Neural crest cell (in vitro differentiated cells): ENCODE measurements around the gene GPR161. TPM values are rescaled to one million over a fixed set of nuclear protein-coding genes. Genes with fewer than 3 reads are reported as not detected.
"Not testable (repeated sequence)": the region's sequence is repeated elsewhere in the genome, so short reads cannot be mapped to it uniquely, and the experiment has no call there.

ENCODE experiments used
- DNase-seq: peaks from one replicate; pipeline ENCODE4 v3.0.0; 2021; ENCODE audit warnings: low read depth, mixed read lengths, low spot score
- H3K27ac Mint-ChIP-seq: one replicate; pipeline ENCODE4 v1.8.0; 2021; ENCODE audit warnings: mild to moderate bottlenecking, mixed read lengths; ENCODE audit not compliant: unreplicated experiment
- H3K27me3 Mint-ChIP-seq: 2 replicates; pipeline ENCODE4 v1.8.0; 2021; ENCODE audit warnings: low read depth, mild to moderate bottlenecking, mixed read lengths
- H3K36me3 Mint-ChIP-seq: 2 replicates; pipeline ENCODE4 v1.8.0; 2021; ENCODE audit warnings: low read depth, mild to moderate bottlenecking, mixed read lengths
- H3K4me1 Mint-ChIP-seq: 2 replicates; pipeline ENCODE4 v1.8.0; 2021; ENCODE audit warnings: mixed read lengths
- H3K4me3 Mint-ChIP-seq: one replicate; pipeline ENCODE4 v1.8.0; 2021; ENCODE audit warnings: mild to moderate bottlenecking, mixed read lengths
- H3K9me3 Mint-ChIP-seq: 2 replicates; pipeline ENCODE4 v1.8.0; 2021; ENCODE audit warnings: mixed read lengths
- CTCF ChIP-seq: fragments of 200-600 bp; sonication (generic); conservative IDR thresholded peaks from 2 replicates; pipeline ENCODE4 v1.5.0; 2021; ENCODE audit warnings: antibody characterized with exemption, mild to moderate bottlenecking
- long read RNA-seq: library from polyadenylated mRNA; unstranded; transcript quantifications from one replicate; pipeline ENCODE4 v2.0.0, GENCODE V29; 2020
- total RNA-seq: library from RNA; stranded (reverse); gene quantifications from 2 replicates; pipeline ENCODE4 v1.2.1, GENCODE V29; 2021

Gene GPR161
- total RNA-seq, result 47.7 and 48.7 TPM in 2 replicates
- long read RNA-seq, full-length matches to known transcripts, result 3 of 23 reads
- long read RNA-seq, partial matches to known transcripts, result 5 of 23 reads
- long read RNA-seq, other reads (novel, unspliced or antisense), result 15 of 23 reads

GRCh38 chr1:168136709-168137514 lies at the start of gene GPR161:
GPR161 (minus strand) TSS chr1:168136930; CDS start chr1:168104850, 32,080 bp downstream.
- H3K4me3 Mint-ChIP-seq, result peak within 1 kb of the TSS; percentile 96
- H3K36me3 Mint-ChIP-seq, result peaks cover 3% of the 10 kb centered on the region
- peaks cover 40% of the 10 kb centered on the region for H3K4me1 Mint-ChIP-seq
- no peaks in the 10 kb centered on the region for H3K27me3 Mint-ChIP-seq
- no peaks in the 10 kb centered on the region for H3K9me3 Mint-ChIP-seq
- H3K27ac Mint-ChIP-seq, result peak within 1 kb of the TSS; percentile 99
- peak; percentile 19 for TF ChIP-seq CTCF
- DNase-seq, result peak; percentile 61

- not testable (repeated sequence) for H3K36me3 Mint-ChIP-seq, H3K9me3 Mint-ChIP-seq, H3K27ac Mint-ChIP-seq, H3K4me1 Mint-ChIP-seq, DNase-seq, H3K27me3 Mint-ChIP-seq
- peak overlapping the region; percentile 64 for H3K4me3 Mint-ChIP-seq
Measured at GRCh38 chr1:168181063-168181720, 44.5 kb upstream of the GPR161 start.

- no peaks in the 10 kb centered on the region for H3K4me1 Mint-ChIP-seq
- no peaks in the 10 kb centered on the region for H3K27me3 Mint-ChIP-seq
- DNase-seq, result no peak
- TF ChIP-seq CTCF, result no peak
- H3K4me3 Mint-ChIP-seq, result no peak overlapping the region
- no peak overlapping the region for H3K27ac Mint-ChIP-seq
- no peaks in the 10 kb centered on the region for H3K36me3 Mint-ChIP-seq
- no peaks in the 10 kb centered on the region for H3K9me3 Mint-ChIP-seq
Measured at GRCh38 chr1:168180148-168180524, 43.4 kb upstream of the GPR161 start.

GRCh38 chr1:168179438-168180147 lies 42.9 kb upstream of the GPR161 start:
- no peak overlapping the region for H3K27ac Mint-ChIP-seq
- no peak for DNase-seq
- no peaks in the 10 kb centered on the region for H3K36me3 Mint-ChIP-seq
- no peak overlapping the region for H3K4me3 Mint-ChIP-seq
- no peaks in the 10 kb centered on the region for H3K4me1 Mint-ChIP-seq
- no peaks in the 10 kb centered on the region for H3K9me3 Mint-ChIP-seq
- no peaks in the 10 kb centered on the region for H3K27me3 Mint-ChIP-seq
- TF ChIP-seq CTCF, result no peak

GRCh38 chr1:168178638-168179437 lies 42.1 kb upstream of the GPR161 start, which contains the start of gene TIPRL:
TIPRL (plus strand) TSS chr1:168178962; CDS start chr1:168179078, 116 bp downstream.
- peak; percentile 92 for DNase-seq
- Mint-ChIP-seq H3K9me3 (no peaks in the 10 kb centered on the region), H3K27me3 (no peaks in the 10 kb centered on the region), H3K27ac (no peak within 1 kb of the TSS), H3K4me3 (no peak within 1 kb of the TSS), H3K4me1 (no peaks in the 10 kb centered on the region), H3K36me3 (no peaks in the 10 kb centered on the region)
- TF ChIP-seq CTCF, result peak; percentile 77
